Mammary epithelial cell (primary cell): Measurements from ENCODE around the gene SH3BGR.

ENCODE experiments used
- CTCF ChIP-seq, 2 donors: IDR thresholded peaks in 1 of 2; conservative IDR thresholded peaks in 1 of 2; 2 replicates each; pipeline ENCODE4 v1.5.1; 2011 to 2012; ENCODE audit warnings: inconsistent platforms in 2 of 2, low read length in 2 of 2, mild to moderate bottlenecking in 2 of 2, control low read depth in 1 of 2, low read depth in 1 of 2; ENCODE audit not compliant: insufficient read depth in 1 of 2; ENCODE audit errors: extremely low read depth in 1 of 2
- EZH2 ChIP-seq: IDR thresholded peaks from 2 replicates; pipeline ENCODE4 v1.6.1; 2012; ENCODE audit warnings: low read length, inconsistent platforms, borderline replicate concordance

- TF ChIP-seq CTCF (conservative IDR thresholded peaks at IDR 0.05 in 1 of 2, IDR thresholded peaks at IDR 0.05 in 1 of 2; ENCODE audit: extremely low read depth in 1 of 2, insufficient read depth in 1 of 2, low read depth in 1 of 2, low read length in 2 of 2): no peak
- no peak for TF ChIP-seq EZH2
Observed at GRCh38 chr21:39479814-39480182, 28.0 kb downstream of the SH3BGR start.
